Psoas muscle (tissue), 8 donors: ENCODE measurements around the gene RICTOR. TPM values are rescaled to one million over a fixed set of nuclear protein-coding genes. Genes with fewer than 3 reads are reported as not detected.

Experiments
- ATAC-seq, 4 donors: fragments of 200-7000 bp; cut with Tn5 transposase; one replicate each; pipeline ENCODE4 v1.9.1; 2020; ENCODE audit warnings: moderate library complexity in 3 of 4, mild to moderate bottlenecking in 2 of 4
- DNase-seq, 2 donors: peaks; one replicate each; pipeline ENCODE4 v3.0.0-alpha.2; 2020
- H3K27ac ChIP-seq: fragments of 200-600 bp; one replicate; pipeline ENCODE4 v1.8.0; 2022
- H3K27me3 ChIP-seq, 3 donors: fragments of 200-600 bp in 1 of 3; one replicate each; pipeline versions ENCODE4 v1.6.1 to v1.8.0; 2013 to 2022; ENCODE audit warnings: low read length in 2 of 3, mild to moderate bottlenecking in 2 of 3, moderate library complexity in 1 of 3; ENCODE audit not compliant: insufficient read depth in 3 of 3
- H3K36me3 ChIP-seq, 2 donors: fragments of 200-600 bp in 1 of 2; one replicate each; pipeline versions ENCODE4 v1.6.1 to v1.8.0; 2013 to 2022; ENCODE audit warnings: low read depth in 1 of 2, mild to moderate bottlenecking in 1 of 2, moderate library complexity in 1 of 2; ENCODE audit not compliant: insufficient read depth in 1 of 2
- H3K4me1 ChIP-seq: fragments of 200-600 bp; one replicate; pipeline ENCODE4 v1.8.0; 2022
- H3K4me3 ChIP-seq: fragments of 200-600 bp; one replicate; pipeline ENCODE4 v1.8.0; 2022; ENCODE audit warnings: mild to moderate bottlenecking
- H3K9me3 ChIP-seq: fragments of 200-600 bp; one replicate; pipeline ENCODE4 v1.8.0; 2022
- CTCF ChIP-seq: fragments of 200-600 bp; IDR thresholded peaks from one replicate; pipeline ENCODE4 v1.8.0; 2022; ENCODE audit warnings: antibody characterized with exemption
- WGBS, 3 donors: extraction: QIAGEN DNeasy Blood & Tissue Kit; methylation state at CpG; one replicate each; pipeline versions ENCODE4 v1.1.6 to v1.1.7; 2013; 5-methylcytosine and 5-hydroxymethylcytosine counted together
- intact Hi-C, 2 donors: fragments of 100-400 bp; cut with DNase I; formaldehyde crosslinking; loops; one replicate each; pipeline versions ENCODE4 v1.11.0 to v1.14.2; 2022
- polyA plus RNA-seq, 3 donors: library from polyadenylated mRNA; stranded (reverse); fragments of 200-250 nt; gene quantifications; one replicate each; pipeline ENCODE4 v1.2.3, GENCODE V29; 2013
- total RNA-seq, 4 donors: library from RNA; stranded (reverse); fragmentation: NEBNext Ultra II Directional in 2 of 4; extraction: Animal tissue kit (Norgen Biotek cat#: 25700) in 2 of 4; gene quantifications; one replicate each; pipeline versions ENCODE4 v1.2.1 to v1.2.4, GENCODE V29; 2021 to 2023
- donor health status: healthy with polysubstance abuse.
- donor health status: DM: no; HTN: no; CAD: no; lungs with moderate emphysema.
- donor health status: Bipolar disorder and iron deficiency.
- donor health status: healthy.
- donor health status: DM: yes; HTN: yes; CAD: no.
- donor health status: DM: no; HTN: no; CAD: no.
- donor health status: DM: no; HTN: no; CAD: no.
- donor health status: DM: yes; HTN: yes; CAD: no.

Gene RICTOR
- total and polyA plus RNA-seq, 7 donors: 2.7 to 46.7 (median 34.0) TPM

- H3K4me3 ChIP-seq: no peak overlapping the region
- no peak for TF ChIP-seq CTCF
- H3K36me3 ChIP-seq: no peaks in the 10 kb centered on the region
- H3K27me3 ChIP-seq: no peaks in the 10 kb centered on the region
- no peak overlapping the region for H3K27ac ChIP-seq
- 85 to 92% (median 87%) methylated on average over 3 of the region's 3 CpGs for WGBS, 3 donors
- H3K9me3 ChIP-seq: peaks cover 18% of the 10 kb centered on the region
- DNase-seq (no peak), ATAC-seq (no peak)
- intact Hi-C loops: no loop called here
- no peaks in the 10 kb centered on the region for H3K4me1 ChIP-seq
Observed at GRCh38 chr5:38896760-38897159, 177.4 kb downstream of the RICTOR start.

- H3K4me3 ChIP-seq: no peak overlapping the region
- H3K4me1 ChIP-seq: no peaks in the 10 kb centered on the region
- H3K9me3 ChIP-seq: peaks cover 18% of the 10 kb centered on the region
- no peaks in the 10 kb centered on the region for H3K27me3 ChIP-seq
- 93 to 98% (median 94%) methylated on average over 3 of the region's 3 CpGs for WGBS, 3 donors
- TF ChIP-seq CTCF: no peak
- H3K36me3 ChIP-seq: no peaks in the 10 kb centered on the region
- peak in 1 of 4 donors; percentile 14 for ATAC-seq
- no peak overlapping the region for H3K27ac ChIP-seq
- intact Hi-C loops: no loop called here
- no peak for DNase-seq
Observed at GRCh38 chr5:38892363-38892762, 181.8 kb downstream of the RICTOR start.

GRCh38 chr5:38891563-38891962, 182.6 kb downstream of the RICTOR start:
- H3K27me3 ChIP-seq: no peaks in the 10 kb centered on the region
- H3K36me3 ChIP-seq: no peaks in the 10 kb centered on the region
- no peak for TF ChIP-seq CTCF
- H3K9me3 ChIP-seq: peaks cover 15% of the 10 kb centered on the region
- H3K4me3 ChIP-seq: no peak overlapping the region
- intact Hi-C loops: no loop called here
- DNase-seq: no peak
- H3K27ac ChIP-seq: no peak overlapping the region
- no peaks in the 10 kb centered on the region for H3K4me1 ChIP-seq
- 90 to 98% (median 96%) methylated on average over 6 of the region's 6 CpGs for WGBS, 3 donors
- ATAC-seq: peak in 1 of 4 donors; percentile 17

- Histone ChIP-seq H3K4me1 (no peaks in the 10 kb centered on the region), H3K27ac (no peak overlapping the region), H3K9me3 (no peaks in the 10 kb centered on the region), H3K36me3 (peaks cover 5 to 20% of the 10 kb centered on the region in 2 donors), H3K4me3 (no peak overlapping the region), H3K27me3 (no peaks in the 10 kb centered on the region)
- ATAC-seq (no peak), DNase-seq (no peak)
- intact Hi-C loops: no loop called here
- TF ChIP-seq CTCF: no peak
- WGBS, 3 donors: 90 to 98% (median 94%) methylated on average over 1 of the region's 1 CpG
Observed at GRCh38 chr5:38889424-38889823, 184.8 kb downstream of the RICTOR start.

- H3K4me1 ChIP-seq: no peaks in the 10 kb centered on the region
- WGBS, 3 donors: 75 to 77% (median 77%) methylated on average over 8 of the region's 8 CpGs
- no peak for ATAC-seq
- H3K27me3 ChIP-seq: no peaks in the 10 kb centered on the region
- no peak overlapping the region for H3K27ac ChIP-seq
- no peak for DNase-seq
- H3K36me3 ChIP-seq: peaks cover 5 to 32% of the 10 kb centered on the region in 2 donors
- H3K4me3 ChIP-seq: no peak overlapping the region
- H3K9me3 ChIP-seq: no peaks in the 10 kb centered on the region
- intact Hi-C loops: no loop called here
- TF ChIP-seq CTCF: no peak
Observed at GRCh38 chr5:38888041-38888440, 186.2 kb downstream of the RICTOR start.
